ENCODE results near the gene SLC2A13. TPM values are rescaled to one million over a fixed set of nuclear protein-coding genes. Genes with fewer than 3 reads are reported as not detected.

The SLC2A13 gene
- total and polyA plus RNA-seq, 4 donors, result 1.9 to 20.2 (median 6.9) TPM

DNA sequence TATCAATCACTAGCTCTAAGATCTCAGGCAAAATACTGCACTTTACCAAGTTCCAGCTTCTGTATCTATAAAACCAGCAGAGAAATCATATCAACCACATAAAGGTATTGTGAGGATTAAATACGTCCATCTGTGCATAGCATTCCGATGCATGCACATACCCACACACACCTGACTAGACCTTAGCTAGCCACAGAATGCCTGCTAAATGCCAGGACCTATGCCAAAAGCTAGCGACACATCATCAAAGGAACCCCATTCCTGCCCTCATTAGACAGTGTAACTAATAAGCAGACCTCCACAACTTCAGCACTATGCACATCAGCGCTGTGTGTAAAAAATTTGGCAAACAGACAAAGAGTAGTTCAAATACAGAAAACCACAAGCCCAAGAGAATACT lies 185.2 kb downstream of the SLC2A13 start:
- no peaks in the 10 kb centered on the region for H3K36me3 ChIP-seq (ENCODE audit: control insufficient read depth in 4 of 4, insufficient read depth in 3 of 4, low read depth in 1 of 4, low read length in 3 of 4)
- WGBS, result 93% methylated on average over 4 of the region's 4 CpGs
- DNase-seq (ENCODE audit: low spot score), result no peak
- TF ChIP-seq FOXA2 (IDR thresholded peaks at IDR 0.05) (no peak), SP1 (IDR thresholded peaks at IDR 0.05) (no peak), HNF4A (conservative IDR thresholded peaks at IDR 0.05) (no peak), FOXA1 (IDR thresholded peaks at IDR 0.05) (no peak), HNF4G (IDR thresholded peaks at IDR 0.05) (no peak), RXRA (IDR thresholded peaks at IDR 0.05) (no peak)
- no peaks in the 10 kb centered on the region for H3K27me3 ChIP-seq (ENCODE audit: control insufficient read depth in 4 of 4, insufficient read depth in 4 of 4, low read length in 3 of 4)
- no peak overlapping the region for H3K4me3 ChIP-seq (ENCODE audit: low read depth in 1 of 3, low read length in 3 of 3)
- H3K27ac ChIP-seq (ENCODE audit: low read depth in 1 of 2, low read length in 2 of 2), result no peak overlapping the region
- no peak overlapping the region for H3K9ac ChIP-seq (ENCODE audit: low read depth in 1 of 2, low read length in 2 of 2)
- no peaks in the 10 kb centered on the region for H3K9me3 ChIP-seq (ENCODE audit: control insufficient read depth in 4 of 4, low read length in 3 of 4)
- H3K4me1 ChIP-seq (ENCODE audit: control insufficient read depth in 4 of 4, insufficient read depth in 4 of 4, low read length in 3 of 4), result peaks cover 0 to 27% (median 15%) of the 10 kb centered on the region in 4 donors

DNA sequence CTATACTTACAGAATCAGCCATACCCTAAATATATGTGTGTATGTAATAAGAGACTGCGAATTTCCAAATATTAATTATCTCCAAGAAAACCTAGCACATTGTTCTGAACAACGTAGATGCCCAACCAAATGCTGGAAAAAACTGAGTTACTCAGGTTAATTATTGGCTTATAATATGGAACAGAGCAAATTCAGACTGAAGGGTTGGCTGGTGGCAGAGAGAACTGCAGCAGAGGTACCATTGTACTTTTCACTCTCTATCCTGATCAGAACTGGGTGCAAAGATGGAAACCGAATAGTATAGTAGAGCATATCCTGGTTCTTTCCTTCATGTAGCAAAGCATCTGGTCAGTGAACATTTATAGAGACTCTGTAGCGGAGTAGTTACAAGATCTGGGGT lies 185.7 kb downstream of the SLC2A13 start:
- no peaks in the 10 kb centered on the region for H3K9me3 ChIP-seq (ENCODE audit: control insufficient read depth in 4 of 4, low read length in 3 of 4)
- peaks cover 0 to 27% (median 15%) of the 10 kb centered on the region in 4 donors for H3K4me1 ChIP-seq (ENCODE audit: control insufficient read depth in 4 of 4, insufficient read depth in 4 of 4, low read length in 3 of 4)
- H3K4me3 ChIP-seq (ENCODE audit: low read depth in 1 of 3, low read length in 3 of 3), result no peak overlapping the region
- TF ChIP-seq HNF4A (conservative IDR thresholded peaks at IDR 0.05), result no peak
- TF ChIP-seq FOXA2 (IDR thresholded peaks at IDR 0.05), result no peak
- TF ChIP-seq, protein P1, sequence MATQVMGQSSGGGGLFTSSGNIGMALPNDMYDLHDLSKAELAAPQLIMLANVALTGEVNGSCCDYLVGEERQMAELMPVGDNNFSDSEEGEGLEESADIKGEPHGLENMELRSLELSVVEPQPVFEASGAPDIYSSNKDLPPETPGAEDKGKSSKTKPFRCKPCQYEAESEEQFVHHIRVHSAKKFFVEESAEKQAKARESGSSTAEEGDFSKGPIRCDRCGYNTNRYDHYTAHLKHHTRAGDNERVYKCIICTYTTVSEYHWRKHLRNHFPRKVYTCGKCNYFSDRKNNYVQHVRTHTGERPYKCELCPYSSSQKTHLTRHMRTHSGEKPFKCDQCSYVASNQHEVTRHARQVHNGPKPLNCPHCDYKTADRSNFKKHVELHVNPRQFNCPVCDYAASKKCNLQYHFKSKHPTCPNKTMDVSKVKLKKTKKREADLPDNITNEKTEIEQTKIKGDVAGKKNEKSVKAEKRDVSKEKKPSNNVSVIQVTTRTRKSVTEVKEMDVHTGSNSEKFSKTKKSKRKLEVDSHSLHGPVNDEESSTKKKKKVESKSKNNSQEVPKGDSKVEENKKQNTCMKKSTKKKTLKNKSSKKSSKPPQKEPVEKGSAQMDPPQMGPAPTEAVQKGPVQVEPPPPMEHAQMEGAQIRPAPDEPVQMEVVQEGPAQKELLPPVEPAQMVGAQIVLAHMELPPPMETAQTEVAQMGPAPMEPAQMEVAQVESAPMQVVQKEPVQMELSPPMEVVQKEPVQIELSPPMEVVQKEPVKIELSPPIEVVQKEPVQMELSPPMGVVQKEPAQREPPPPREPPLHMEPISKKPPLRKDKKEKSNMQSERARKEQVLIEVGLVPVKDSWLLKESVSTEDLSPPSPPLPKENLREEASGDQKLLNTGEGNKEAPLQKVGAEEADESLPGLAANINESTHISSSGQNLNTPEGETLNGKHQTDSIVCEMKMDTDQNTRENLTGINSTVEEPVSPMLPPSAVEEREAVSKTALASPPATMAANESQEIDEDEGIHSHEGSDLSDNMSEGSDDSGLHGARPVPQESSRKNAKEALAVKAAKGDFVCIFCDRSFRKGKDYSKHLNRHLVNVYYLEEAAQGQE (IDR thresholded peaks at IDR 0.05), result no peak
- TF ChIP-seq HNF4G (IDR thresholded peaks at IDR 0.05), result no peak
- no peak for TF ChIP-seq FOXA1 (IDR thresholded peaks at IDR 0.05)
- TF ChIP-seq, protein P2, sequence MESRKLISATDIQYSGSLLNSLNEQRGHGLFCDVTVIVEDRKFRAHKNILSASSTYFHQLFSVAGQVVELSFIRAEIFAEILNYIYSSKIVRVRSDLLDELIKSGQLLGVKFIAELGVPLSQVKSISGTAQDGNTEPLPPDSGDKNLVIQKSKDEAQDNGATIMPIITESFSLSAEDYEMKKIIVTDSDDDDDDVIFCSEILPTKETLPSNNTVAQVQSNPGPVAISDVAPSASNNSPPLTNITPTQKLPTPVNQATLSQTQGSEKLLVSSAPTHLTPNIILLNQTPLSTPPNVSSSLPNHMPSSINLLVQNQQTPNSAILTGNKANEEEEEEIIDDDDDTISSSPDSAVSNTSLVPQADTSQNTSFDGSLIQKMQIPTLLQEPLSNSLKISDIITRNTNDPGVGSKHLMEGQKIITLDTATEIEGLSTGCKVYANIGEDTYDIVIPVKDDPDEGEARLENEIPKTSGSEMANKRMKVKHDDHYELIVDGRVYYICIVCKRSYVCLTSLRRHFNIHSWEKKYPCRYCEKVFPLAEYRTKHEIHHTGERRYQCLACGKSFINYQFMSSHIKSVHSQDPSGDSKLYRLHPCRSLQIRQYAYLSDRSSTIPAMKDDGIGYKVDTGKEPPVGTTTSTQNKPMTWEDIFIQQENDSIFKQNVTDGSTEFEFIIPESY (IDR thresholded peaks at IDR 0.05), result no peak
- no peak for TF ChIP-seq TAF1 (conservative IDR thresholded peaks at IDR 0.05)
- TF ChIP-seq JUND (IDR thresholded peaks at IDR 0.05), result no peak
- no peak for TF ChIP-seq EGR1 (IDR thresholded peaks at IDR 0.05; ENCODE audit: low read depth in 2 of 2)
- no peak for TF ChIP-seq GABPA (IDR thresholded peaks at IDR 0.05 in 1 of 2, conservative IDR thresholded peaks at IDR 0.05 in 1 of 2)
- TF ChIP-seq, protein P3, sequence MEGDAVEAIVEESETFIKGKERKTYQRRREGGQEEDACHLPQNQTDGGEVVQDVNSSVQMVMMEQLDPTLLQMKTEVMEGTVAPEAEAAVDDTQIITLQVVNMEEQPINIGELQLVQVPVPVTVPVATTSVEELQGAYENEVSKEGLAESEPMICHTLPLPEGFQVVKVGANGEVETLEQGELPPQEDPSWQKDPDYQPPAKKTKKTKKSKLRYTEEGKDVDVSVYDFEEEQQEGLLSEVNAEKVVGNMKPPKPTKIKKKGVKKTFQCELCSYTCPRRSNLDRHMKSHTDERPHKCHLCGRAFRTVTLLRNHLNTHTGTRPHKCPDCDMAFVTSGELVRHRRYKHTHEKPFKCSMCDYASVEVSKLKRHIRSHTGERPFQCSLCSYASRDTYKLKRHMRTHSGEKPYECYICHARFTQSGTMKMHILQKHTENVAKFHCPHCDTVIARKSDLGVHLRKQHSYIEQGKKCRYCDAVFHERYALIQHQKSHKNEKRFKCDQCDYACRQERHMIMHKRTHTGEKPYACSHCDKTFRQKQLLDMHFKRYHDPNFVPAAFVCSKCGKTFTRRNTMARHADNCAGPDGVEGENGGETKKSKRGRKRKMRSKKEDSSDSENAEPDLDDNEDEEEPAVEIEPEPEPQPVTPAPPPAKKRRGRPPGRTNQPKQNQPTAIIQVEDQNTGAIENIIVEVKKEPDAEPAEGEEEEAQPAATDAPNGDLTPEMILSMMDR (IDR thresholded peaks at IDR 0.05; ENCODE audit: low read depth, low read length, missing input control), result no peak
- TF ChIP-seq YY1 (IDR thresholded peaks at IDR 0.05), result no peak
- TF ChIP-seq RXRA (IDR thresholded peaks at IDR 0.05), result no peak
- TF ChIP-seq RAD21 (IDR thresholded peaks at IDR 0.05), result no peak
- TF ChIP-seq, protein P4, sequence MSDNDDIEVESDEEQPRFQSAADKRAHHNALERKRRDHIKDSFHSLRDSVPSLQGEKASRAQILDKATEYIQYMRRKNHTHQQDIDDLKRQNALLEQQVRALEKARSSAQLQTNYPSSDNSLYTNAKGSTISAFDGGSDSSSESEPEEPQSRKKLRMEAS (IDR thresholded peaks at IDR 0.05), result no peak
- DNase-seq (ENCODE audit: low spot score), result no peak
- 76% methylated on average over 4 of the region's 4 CpGs for WGBS
- no peak overlapping the region for H3K27ac ChIP-seq (ENCODE audit: low read depth in 1 of 2, low read length in 2 of 2)
- no peaks in the 10 kb centered on the region for H3K27me3 ChIP-seq (ENCODE audit: control insufficient read depth in 4 of 4, insufficient read depth in 4 of 4, low read length in 3 of 4)
- no peak overlapping the region for H3K9ac ChIP-seq (ENCODE audit: low read depth in 1 of 2, low read length in 2 of 2)
- H3K36me3 ChIP-seq (ENCODE audit: control insufficient read depth in 4 of 4, insufficient read depth in 3 of 4, low read depth in 1 of 4, low read length in 3 of 4), result no peaks in the 10 kb centered on the region
